ENCODE results near the gene SEC24C.
A peak's percentile ranks its signal among the peaks of the same experiment; 100 is the strongest.

Gene SEC24C

GRCh38 chr10:73761781-73762180 is 17.6 kb downstream of the SEC24C start:
- no peak overlapping the region for H3K4me3 ChIP-seq (ENCODE audit: low read length)
- no peak overlapping the region for H3K9ac ChIP-seq (ENCODE audit: low read length)
- H3K9me3 ChIP-seq (ENCODE audit: control insufficient read depth, low read length) = no peaks in the 10 kb centered on the region
- no peaks in the 10 kb centered on the region for H3K4me1 ChIP-seq (ENCODE audit: control insufficient read depth, insufficient read depth, low read length)
- peaks cover 35% of the 10 kb centered on the region for H3K36me3 ChIP-seq (ENCODE audit: control insufficient read depth, insufficient read depth, low read length)
- no peaks in the 10 kb centered on the region for H3K27me3 ChIP-seq (ENCODE audit: control insufficient read depth, insufficient read depth, low read length)

- peaks cover 35% of the 10 kb centered on the region for H3K36me3 ChIP-seq (ENCODE audit: control insufficient read depth, insufficient read depth, low read length)
- no peak overlapping the region for H3K4me3 ChIP-seq (ENCODE audit: low read length)
- H3K9ac ChIP-seq (ENCODE audit: low read length) = no peak overlapping the region
- no peaks in the 10 kb centered on the region for H3K27me3 ChIP-seq (ENCODE audit: control insufficient read depth, insufficient read depth, low read length)
- H3K9me3 ChIP-seq (ENCODE audit: control insufficient read depth, low read length) = no peaks in the 10 kb centered on the region
- no peaks in the 10 kb centered on the region for H3K4me1 ChIP-seq (ENCODE audit: control insufficient read depth, insufficient read depth, low read length)
Measured at GRCh38 chr10:73762915-73763314, 18.7 kb downstream of the SEC24C start.

GRCh38 chr10:73763343-73763742 is 19.2 kb downstream of the SEC24C start:
- no peaks in the 10 kb centered on the region for H3K9me3 ChIP-seq (ENCODE audit: control insufficient read depth, low read length)
- peaks cover 35% of the 10 kb centered on the region for H3K36me3 ChIP-seq (ENCODE audit: control insufficient read depth, insufficient read depth, low read length)
- H3K9ac ChIP-seq (ENCODE audit: low read length) = no peak overlapping the region
- H3K4me3 ChIP-seq (ENCODE audit: low read length) = no peak overlapping the region
- no peaks in the 10 kb centered on the region for H3K27me3 ChIP-seq (ENCODE audit: control insufficient read depth, insufficient read depth, low read length)
- H3K4me1 ChIP-seq (ENCODE audit: control insufficient read depth, insufficient read depth, low read length) = no peaks in the 10 kb centered on the region

- Histone ChIP-seq H3K4me3 (ENCODE audit: low read length) (no peak overlapping the region), H3K4me1 (ENCODE audit: control insufficient read depth, insufficient read depth, low read length) (no peaks in the 10 kb centered on the region), H3K27me3 (ENCODE audit: control insufficient read depth, insufficient read depth, low read length) (no peaks in the 10 kb centered on the region), H3K36me3 (ENCODE audit: control insufficient read depth, insufficient read depth, low read length) (peaks cover 27% of the 10 kb centered on the region), H3K9me3 (ENCODE audit: control insufficient read depth, low read length) (no peaks in the 10 kb centered on the region), H3K9ac (ENCODE audit: low read length) (no peak overlapping the region)
Measured at GRCh38 chr10:73765066-73765465, 20.9 kb downstream of the SEC24C start.

- no peak overlapping the region for H3K4me3 ChIP-seq (ENCODE audit: low read length)
- no peaks in the 10 kb centered on the region for H3K27me3 ChIP-seq (ENCODE audit: control insufficient read depth, insufficient read depth, low read length)
- peaks cover 14% of the 10 kb centered on the region for H3K4me1 ChIP-seq (ENCODE audit: control insufficient read depth, insufficient read depth, low read length)
- H3K36me3 ChIP-seq (ENCODE audit: control insufficient read depth, insufficient read depth, low read length) = peaks cover 5% of the 10 kb centered on the region
- H3K9me3 ChIP-seq (ENCODE audit: control insufficient read depth, low read length) = no peaks in the 10 kb centered on the region
- H3K9ac ChIP-seq (ENCODE audit: low read length) = no peak overlapping the region
Measured at GRCh38 chr10:73768881-73769280, 24.7 kb downstream of the SEC24C start.

- H3K9ac ChIP-seq (ENCODE audit: low read length) = no peak overlapping the region
- no peak overlapping the region for H3K4me3 ChIP-seq (ENCODE audit: low read length)
- peaks cover 18% of the 10 kb centered on the region for H3K4me1 ChIP-seq (ENCODE audit: control insufficient read depth, insufficient read depth, low read length)
- no peaks in the 10 kb centered on the region for H3K9me3 ChIP-seq (ENCODE audit: control insufficient read depth, low read length)
- peaks cover 5% of the 10 kb centered on the region for H3K36me3 ChIP-seq (ENCODE audit: control insufficient read depth, insufficient read depth, low read length)
- no peaks in the 10 kb centered on the region for H3K27me3 ChIP-seq (ENCODE audit: control insufficient read depth, insufficient read depth, low read length)
Measured at GRCh38 chr10:73769396-73769795, 25.2 kb downstream of the SEC24C start.

GRCh38 chr10:73771722-73772280 is 27.6 kb downstream of the SEC24C start:
- Histone ChIP-seq H3K4me1 (ENCODE audit: control insufficient read depth, insufficient read depth, low read length) (peaks cover 29% of the 10 kb centered on the region), H3K36me3 (ENCODE audit: control insufficient read depth, insufficient read depth, low read length) (no peaks in the 10 kb centered on the region), H3K4me3 (ENCODE audit: low read length) (peak overlapping the region; percentile 68), H3K27me3 (ENCODE audit: control insufficient read depth, insufficient read depth, low read length) (no peaks in the 10 kb centered on the region), H3K9ac (ENCODE audit: low read length) (peak overlapping the region; percentile 76), H3K9me3 (ENCODE audit: control insufficient read depth, low read length) (no peaks in the 10 kb centered on the region)

- peak overlapping the region; percentile 76 for H3K9ac ChIP-seq (ENCODE audit: low read length)
- H3K9me3 ChIP-seq (ENCODE audit: control insufficient read depth, low read length) = no peaks in the 10 kb centered on the region
- no peaks in the 10 kb centered on the region for H3K36me3 ChIP-seq (ENCODE audit: control insufficient read depth, insufficient read depth, low read length)
- peak overlapping the region; percentile 68 for H3K4me3 ChIP-seq (ENCODE audit: low read length)
- no peaks in the 10 kb centered on the region for H3K27me3 ChIP-seq (ENCODE audit: control insufficient read depth, insufficient read depth, low read length)
- peaks cover 29% of the 10 kb centered on the region for H3K4me1 ChIP-seq (ENCODE audit: control insufficient read depth, insufficient read depth, low read length)
Measured at GRCh38 chr10:73772281-73773151, 28.3 kb downstream of the SEC24C start.

GRCh38 chr10:73773152-73773879 is 29.1 kb downstream of the SEC24C start:
- Histone ChIP-seq H3K9ac (ENCODE audit: low read length) (peak overlapping the region; percentile 76), H3K36me3 (ENCODE audit: control insufficient read depth, insufficient read depth, low read length) (no peaks in the 10 kb centered on the region), H3K4me1 (ENCODE audit: control insufficient read depth, insufficient read depth, low read length) (peaks cover 29% of the 10 kb centered on the region), H3K9me3 (ENCODE audit: control insufficient read depth, low read length) (no peaks in the 10 kb centered on the region), H3K4me3 (ENCODE audit: low read length) (peak overlapping the region; percentile 68), H3K27me3 (ENCODE audit: control insufficient read depth, insufficient read depth, low read length) (no peaks in the 10 kb centered on the region)

GRCh38 chr10:73774637-73775036 is 30.5 kb downstream of the SEC24C start:
- H3K36me3 ChIP-seq (ENCODE audit: control insufficient read depth, insufficient read depth, low read length) = no peaks in the 10 kb centered on the region
- no peak overlapping the region for H3K4me3 ChIP-seq (ENCODE audit: low read length)
- peaks cover 29% of the 10 kb centered on the region for H3K4me1 ChIP-seq (ENCODE audit: control insufficient read depth, insufficient read depth, low read length)
- no peaks in the 10 kb centered on the region for H3K9me3 ChIP-seq (ENCODE audit: control insufficient read depth, low read length)
- H3K27me3 ChIP-seq (ENCODE audit: control insufficient read depth, insufficient read depth, low read length) = no peaks in the 10 kb centered on the region
- peak overlapping the region; percentile 36 for H3K9ac ChIP-seq (ENCODE audit: low read length)

GRCh38 chr10:73779018-73779417 is 34.8 kb downstream of the SEC24C start:
- H3K9me3 ChIP-seq (ENCODE audit: control insufficient read depth, low read length) = no peaks in the 10 kb centered on the region
- H3K36me3 ChIP-seq (ENCODE audit: control insufficient read depth, insufficient read depth, low read length) = no peaks in the 10 kb centered on the region
- no peak overlapping the region for H3K4me3 ChIP-seq (ENCODE audit: low read length)
- peaks cover 23% of the 10 kb centered on the region for H3K4me1 ChIP-seq (ENCODE audit: control insufficient read depth, insufficient read depth, low read length)
- no peaks in the 10 kb centered on the region for H3K27me3 ChIP-seq (ENCODE audit: control insufficient read depth, insufficient read depth, low read length)
- no peak overlapping the region for H3K9ac ChIP-seq (ENCODE audit: low read length)

Data from mucosa of stomach (tissue), 1 donor.